HepG2 (cell line): ENCODE measurements around the gene COA7. TPM values are rescaled to one million over a fixed set of nuclear protein-coding genes. Genes with fewer than 3 reads are reported as not detected.

Experiments used
- CEBPB ChIP-seq: IDR thresholded peaks from 2 replicates; pipeline ENCODE4 v1.6.1; 2011; ENCODE audit warnings: low read depth, low read length, improper control_type of control experiment, borderline replicate concordance
- GLI4 ChIP-seq: sonication (generic); formaldehyde crosslinking; IDR thresholded peaks from 2 replicates; pipeline ENCODE4 v1.5.1; 2020; ENCODE audit warnings: missing genetic modification reagents, mild to moderate bottlenecking, moderate library complexity, borderline replicate concordance
- MAFK ChIP-seq, 2 experiments: IDR thresholded peaks in 1 of 2; conservative IDR thresholded peaks in 1 of 2; 2 replicates each; pipeline ENCODE4 v1.6.1; 2011; ENCODE audit warnings: improper control_type of control experiment in 2 of 2, low read length in 2 of 2
- NPAS2 ChIP-seq: sonication (generic); formaldehyde crosslinking; IDR thresholded peaks from 2 replicates; pipeline ENCODE4 v1.8.0; 2022; ENCODE audit warnings: mild to moderate bottlenecking, missing genetic modification reagents, borderline replicate concordance
- SP2 ChIP-seq: sonication (generic); formaldehyde crosslinking; IDR thresholded peaks from 2 replicates; pipeline ENCODE4 v1.5.1; 2020; ENCODE audit warnings: mild to moderate bottlenecking, missing genetic modification reagents
- ZMYM3 ChIP-seq: sonication (generic); formaldehyde crosslinking; IDR thresholded peaks from 2 replicates; pipeline ENCODE4 v1.5.1; 2020; ENCODE audit warnings: mild to moderate bottlenecking, missing genetic modification reagents
- ZNF292 ChIP-seq: sonication (generic); formaldehyde crosslinking; IDR thresholded peaks from 2 replicates; pipeline ENCODE4 v1.8.1; 2022; ENCODE audit warnings: mild to moderate bottlenecking, low read depth, missing genetic modification reagents, borderline replicate concordance
- ZNF772 ChIP-seq: sonication (generic); formaldehyde crosslinking; IDR thresholded peaks from 2 replicates; pipeline ENCODE4 v1.5.0; 2020; ENCODE audit warnings: mild to moderate bottlenecking, missing genetic modification reagents
- ZSCAN25 ChIP-seq: sonication (generic); formaldehyde crosslinking; IDR thresholded peaks from 2 replicates; pipeline ENCODE4 v1.8.0; 2022; ENCODE audit warnings: mild to moderate bottlenecking, missing genetic modification reagents
- polyA plus RNA-seq, 8 experiments: library from polyadenylated mRNA; depleted of rRNA in 3 of 8; stranded (reverse) in 7 of 8; unstranded in 1 of 8; fragments of >200 nt; fragmentation: Illumina TruSeq in 4 of 8; extraction: Trizol in 4 of 8; gene quantifications; 2 replicates each; pipeline versions ENCODE4 v1.2.1 to v1.2.3, GENCODE V29; 2011 to 2016; ENCODE audit warnings: low read depth in 4 of 8, missing spikeins in 1 of 8, mixed read lengths in 1 of 8; ENCODE audit not compliant: insufficient read depth in 1 of 8
- total RNA-seq, 5 experiments: library from RNA; depleted of rRNA; stranded (reverse); fragments of >200 nt; fragmentation: Illumina TruSeq; extraction: Trizol; gene quantifications; 2 replicates each; pipeline ENCODE4 v1.2.3, GENCODE V29; 2016; ENCODE audit warnings: low read depth in 1 of 5
- TF ChIP-seq, protein P1 (sequence below): sonication (generic); formaldehyde crosslinking; IDR thresholded peaks from 2 replicates; pipeline ENCODE4 v1.4.0; 2020; ENCODE audit warnings: mild to moderate bottlenecking, missing genetic modification reagents, borderline replicate concordance
- TF ChIP-seq, protein P2 (sequence below): sonication (generic); formaldehyde crosslinking; IDR thresholded peaks from 2 replicates; pipeline ENCODE4 v1.4.0; 2020; ENCODE audit warnings: missing genetic modification reagents
- TF ChIP-seq, protein P3 (sequence below): sonication (generic); IDR thresholded peaks from 2 replicates; pipeline ENCODE4 v1.6.1; 2016; ENCODE audit warnings: low read depth, borderline replicate concordance
- TF ChIP-seq, protein P4 (sequence below): sonication (generic); formaldehyde crosslinking; IDR thresholded peaks from 2 replicates; pipeline ENCODE4 v1.4.0; 2020; ENCODE audit warnings: mild to moderate bottlenecking, low read depth, missing genetic modification reagents

COA7 gene
- total and polyA plus RNA-seq, 2 of the 13 experiments (the other 11 are each of a cell fraction or from before 2014, with no cell fraction given) = 12.3 to 30.4 TPM

DNA sequence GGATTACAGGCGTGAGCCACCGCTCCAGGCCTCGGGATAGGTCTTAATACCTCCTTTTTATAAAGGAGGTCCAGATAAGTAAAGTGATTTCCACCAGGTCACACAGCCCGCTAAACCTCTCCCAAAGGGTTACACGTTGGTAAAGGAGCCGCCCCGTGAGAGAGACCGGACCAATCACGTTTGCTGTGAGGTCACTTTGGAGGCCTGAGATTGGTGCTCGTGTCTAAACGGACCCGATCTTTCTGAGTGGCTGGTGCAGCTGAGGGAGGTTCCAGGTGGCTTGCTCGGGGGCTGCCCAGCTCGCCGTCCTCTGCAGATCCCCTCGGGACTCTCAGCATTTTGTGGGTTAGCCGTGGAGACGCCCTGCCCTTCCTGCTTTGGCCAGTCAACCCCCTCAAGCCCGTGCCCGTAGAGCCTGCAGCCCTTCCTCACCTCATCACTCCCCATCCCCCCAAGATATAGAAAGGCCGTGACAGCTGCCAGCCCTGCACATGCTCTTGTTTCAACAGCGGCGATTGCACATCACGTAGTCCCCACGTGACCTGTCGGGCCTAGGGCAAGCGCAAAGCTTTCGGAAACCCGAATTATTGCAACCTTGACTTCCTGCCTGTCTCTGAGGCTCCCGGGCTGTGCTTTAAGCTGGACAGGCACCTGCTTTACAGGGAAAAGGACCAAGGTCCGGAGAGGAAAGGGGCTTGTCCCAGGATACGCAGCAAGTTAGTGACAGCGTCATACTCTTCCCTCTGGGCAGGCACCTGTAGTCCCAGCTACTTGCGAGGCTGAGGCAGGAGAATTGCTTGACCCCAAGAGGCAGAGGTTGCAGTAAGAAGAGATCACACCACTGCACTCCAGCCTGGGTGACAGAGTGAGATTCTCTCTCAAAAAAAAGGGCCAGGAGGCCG lies 5.0 kb upstream of the COA7 start (continued):
- TF ChIP-seq, protein P1, sequence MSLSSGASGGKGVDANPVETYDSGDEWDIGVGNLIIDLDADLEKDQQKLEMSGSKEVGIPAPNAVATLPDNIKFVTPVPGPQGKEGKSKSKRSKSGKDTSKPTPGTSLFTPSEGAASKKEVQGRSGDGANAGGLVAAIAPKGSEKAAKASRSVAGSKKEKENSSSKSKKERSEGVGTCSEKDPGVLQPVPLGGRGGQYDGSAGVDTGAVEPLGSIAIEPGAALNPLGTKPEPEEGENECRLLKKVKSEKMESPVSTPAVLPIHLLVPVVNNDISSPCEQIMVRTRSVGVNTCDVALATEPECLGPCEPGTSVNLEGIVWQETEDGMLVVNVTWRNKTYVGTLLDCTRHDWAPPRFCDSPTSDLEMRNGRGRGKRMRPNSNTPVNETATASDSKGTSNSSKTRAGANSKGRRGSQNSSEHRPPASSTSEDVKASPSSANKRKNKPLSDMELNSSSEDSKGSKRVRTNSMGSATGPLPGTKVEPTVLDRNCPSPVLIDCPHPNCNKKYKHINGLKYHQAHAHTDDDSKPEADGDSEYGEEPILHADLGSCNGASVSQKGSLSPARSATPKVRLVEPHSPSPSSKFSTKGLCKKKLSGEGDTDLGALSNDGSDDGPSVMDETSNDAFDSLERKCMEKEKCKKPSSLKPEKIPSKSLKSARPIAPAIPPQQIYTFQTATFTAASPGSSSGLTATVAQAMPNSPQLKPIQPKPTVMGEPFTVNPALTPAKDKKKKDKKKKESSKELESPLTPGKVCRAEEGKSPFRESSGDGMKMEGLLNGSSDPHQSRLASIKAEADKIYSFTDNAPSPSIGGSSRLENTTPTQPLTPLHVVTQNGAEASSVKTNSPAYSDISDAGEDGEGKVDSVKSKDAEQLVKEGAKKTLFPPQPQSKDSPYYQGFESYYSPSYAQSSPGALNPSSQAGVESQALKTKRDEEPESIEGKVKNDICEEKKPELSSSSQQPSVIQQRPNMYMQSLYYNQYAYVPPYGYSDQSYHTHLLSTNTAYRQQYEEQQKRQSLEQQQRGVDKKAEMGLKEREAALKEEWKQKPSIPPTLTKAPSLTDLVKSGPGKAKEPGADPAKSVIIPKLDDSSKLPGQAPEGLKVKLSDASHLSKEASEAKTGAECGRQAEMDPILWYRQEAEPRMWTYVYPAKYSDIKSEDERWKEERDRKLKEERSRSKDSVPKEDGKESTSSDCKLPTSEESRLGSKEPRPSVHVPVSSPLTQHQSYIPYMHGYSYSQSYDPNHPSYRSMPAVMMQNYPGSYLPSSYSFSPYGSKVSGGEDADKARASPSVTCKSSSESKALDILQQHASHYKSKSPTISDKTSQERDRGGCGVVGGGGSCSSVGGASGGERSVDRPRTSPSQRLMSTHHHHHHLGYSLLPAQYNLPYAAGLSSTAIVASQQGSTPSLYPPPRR (CRISPR knock-in tag) = peak; percentile 68; the same call in 1 of the 2 replicates
- peak; percentile 94 for TF ChIP-seq CEBPB
- peak; percentile 48; the same call in 1 of the 2 replicates for TF ChIP-seq GLI4 (CRISPR knock-in tag)
- TF ChIP-seq NPAS2 (CRISPR knock-in tag) = 0 out of 2 replicates have a peak, but pooled peaks have one; percentile 44
- TF ChIP-seq ZSCAN25 (CRISPR knock-in tag) = peak; percentile 76; the same call in 1 of the 2 replicates
- TF ChIP-seq, protein P2, sequence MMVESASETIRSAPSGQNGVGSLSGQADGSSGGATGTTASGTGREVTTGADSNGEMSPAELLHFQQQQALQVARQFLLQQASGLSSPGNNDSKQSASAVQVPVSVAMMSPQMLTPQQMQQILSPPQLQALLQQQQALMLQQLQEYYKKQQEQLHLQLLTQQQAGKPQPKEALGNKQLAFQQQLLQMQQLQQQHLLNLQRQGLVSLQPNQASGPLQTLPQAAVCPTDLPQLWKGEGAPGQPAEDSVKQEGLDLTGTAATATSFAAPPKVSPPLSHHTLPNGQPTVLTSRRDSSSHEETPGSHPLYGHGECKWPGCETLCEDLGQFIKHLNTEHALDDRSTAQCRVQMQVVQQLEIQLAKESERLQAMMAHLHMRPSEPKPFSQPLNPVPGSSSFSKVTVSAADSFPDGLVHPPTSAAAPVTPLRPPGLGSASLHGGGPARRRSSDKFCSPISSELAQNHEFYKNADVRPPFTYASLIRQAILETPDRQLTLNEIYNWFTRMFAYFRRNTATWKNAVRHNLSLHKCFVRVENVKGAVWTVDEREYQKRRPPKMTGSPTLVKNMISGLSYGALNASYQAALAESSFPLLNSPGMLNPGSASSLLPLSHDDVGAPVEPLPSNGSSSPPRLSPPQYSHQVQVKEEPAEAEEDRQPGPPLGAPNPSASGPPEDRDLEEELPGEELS = no peak; the same call in 1 of the 2 replicates
- peak; percentile 91 for TF ChIP-seq ZNF772 (CRISPR knock-in tag)
- peak; percentile 80; the same call in 1 of the 2 replicates for TF ChIP-seq ZNF292 (CRISPR knock-in tag)
- TF ChIP-seq, protein P3, sequence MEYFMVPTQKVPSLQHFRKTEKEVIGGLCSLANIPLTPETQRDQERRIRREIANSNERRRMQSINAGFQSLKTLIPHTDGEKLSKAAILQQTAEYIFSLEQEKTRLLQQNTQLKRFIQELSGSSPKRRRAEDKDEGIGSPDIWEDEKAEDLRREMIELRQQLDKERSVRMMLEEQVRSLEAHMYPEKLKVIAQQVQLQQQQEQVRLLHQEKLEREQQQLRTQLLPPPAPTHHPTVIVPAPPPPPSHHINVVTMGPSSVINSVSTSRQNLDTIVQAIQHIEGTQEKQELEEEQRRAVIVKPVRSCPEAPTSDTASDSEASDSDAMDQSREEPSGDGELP = peak; percentile 76
- peak; percentile 83 for TF ChIP-seq SP2
- peak; percentile 53 for TF ChIP-seq ZMYM3 (CRISPR knock-in tag)
- TF ChIP-seq MAFK (conservative IDR thresholded peaks at IDR 0.05 in 1 of 2, IDR thresholded peaks at IDR 0.05 in 1 of 2; ENCODE audit: low read length in 2 of 2) = no peak
- TF ChIP-seq, protein P4, sequence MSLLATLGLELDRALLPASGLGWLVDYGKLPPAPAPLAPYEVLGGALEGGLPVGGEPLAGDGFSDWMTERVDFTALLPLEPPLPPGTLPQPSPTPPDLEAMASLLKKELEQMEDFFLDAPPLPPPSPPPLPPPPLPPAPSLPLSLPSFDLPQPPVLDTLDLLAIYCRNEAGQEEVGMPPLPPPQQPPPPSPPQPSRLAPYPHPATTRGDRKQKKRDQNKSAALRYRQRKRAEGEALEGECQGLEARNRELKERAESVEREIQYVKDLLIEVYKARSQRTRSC (CRISPR knock-in tag) = 0 out of 2 replicates have a peak, but pooled peaks have one; percentile 75
